CD4-positive, alpha-beta T cell treated with Interleukin-1 beta for 1 hour (primary cell): ENCODE results near the gene XCL2.
"Not testable (repeated sequence)": the region's sequence is repeated elsewhere in the genome, so short reads cannot be mapped to it uniquely, and the experiment has no call there.

Source experiments
- DNase-seq, 2 donors: peaks; one replicate each; pipeline ENCODE4 v3.0.0-alpha.2; 2020 to 2022

The XCL2 gene

GRCh38 chr1:168555508-168556046 lies 11.8 kb upstream of the XCL2 start:
- DNase-seq, result no peak

GRCh38 chr1:168554603-168555483 lies 11.0 kb upstream of the XCL2 start:
- no peak for DNase-seq

- peak in 1 of 2 donors; percentile 14 for DNase-seq
Measured at GRCh38 chr1:168553680-168554553, 10.1 kb upstream of the XCL2 start.

- DNase-seq, result no peak
Measured at GRCh38 chr1:168552961-168553360, 9.2 kb upstream of the XCL2 start.

GRCh38 chr1:168551688-168552087 lies 7.9 kb upstream of the XCL2 start:
- DNase-seq, result no peak

GRCh38 chr1:168550971-168551370 lies 7.2 kb upstream of the XCL2 start:
- DNase-seq, result no peak

GRCh38 chr1:168546553-168546895 lies 2.7 kb upstream of the XCL2 start:
- not testable (repeated sequence) for DNase-seq

GRCh38 chr1:168545678-168546552 lies 2.1 kb upstream of the XCL2 start:
- DNase-seq, result not testable (repeated sequence)

- not testable (repeated sequence) for DNase-seq
Measured at GRCh38 chr1:168542978-168543377, 819 bp downstream of the XCL2 start.

GRCh38 chr1:168540798-168541197 lies 3.0 kb downstream of the XCL2 start:
- not testable (repeated sequence) for DNase-seq

- DNase-seq, result peak; percentile 32 to 61
Measured at GRCh38 chr1:168535536-168535935, 8.3 kb downstream of the XCL2 start.

GRCh38 chr1:168531615-168532345 lies 12.0 kb downstream of the XCL2 start:
- DNase-seq, result peak in 1 of 2 donors; percentile 37

GRCh38 chr1:168529518-168529917 lies 14.3 kb downstream of the XCL2 start:
- DNase-seq, result no peak

GRCh38 chr1:168521401-168522000 lies 22.3 kb downstream of the XCL2 start:
- DNase-seq, result peak in 1 of 2 donors; percentile 14

GRCh38 chr1:168520832-168521231 lies 23.0 kb downstream of the XCL2 start:
- no peak for DNase-seq

- DNase-seq, result peak; percentile 33 to 56
Measured at GRCh38 chr1:168520052-168520751, 23.6 kb downstream of the XCL2 start.

- no peak for DNase-seq
Measured at GRCh38 chr1:168518813-168519212, 25.0 kb downstream of the XCL2 start.

- no peak for DNase-seq
Measured at GRCh38 chr1:168518201-168518689, 25.6 kb downstream of the XCL2 start.

GRCh38 chr1:168514455-168514854 lies 29.3 kb downstream of the XCL2 start:
- no peak for DNase-seq

GRCh38 chr1:168513656-168514404 lies 30.0 kb downstream of the XCL2 start:
- DNase-seq, result no peak
